Lung (tissue), 12 donors: Measurements from ENCODE around the gene ASPDH. TPM values are rescaled to one million over a fixed set of nuclear protein-coding genes. Genes with fewer than 3 reads are reported as not detected.

Experiments used
- ATAC-seq: fragments of 200-7000 bp; cut with Tn5 transposase; one replicate; pipeline ENCODE4 v1.9.1; 2020; ENCODE audit warnings: moderate number of reproducible peaks; ENCODE audit not compliant: insufficient read depth, low FRiP score
- DNase-seq, 3 donors: peaks; one replicate each; pipeline ENCODE4 v3.0.0-alpha.2; 2013 to 2017
- H3K27ac ChIP-seq, 2 donors: one replicate each; pipeline ENCODE4 v1.5.1; 2013; ENCODE audit warnings: mild to moderate bottlenecking in 2 of 2, moderate library complexity in 2 of 2, control low read depth in 1 of 2, inconsistent platforms in 1 of 2, low read depth in 1 of 2, low read length in 1 of 2
- H3K27me3 ChIP-seq, 3 donors: one replicate each; pipeline ENCODE4 v1.5.1; 2013; ENCODE audit warnings: low read length in 2 of 3; ENCODE audit not compliant: control insufficient read depth in 3 of 3, insufficient read depth in 3 of 3
- H3K36me3 ChIP-seq, 4 donors: one replicate each; pipeline ENCODE4 v1.5.1; 2013; ENCODE audit warnings: low read length in 4 of 4, mild to moderate bottlenecking in 1 of 4, moderate library complexity in 1 of 4; ENCODE audit not compliant: control insufficient read depth in 4 of 4, insufficient read depth in 4 of 4
- H3K4me1 ChIP-seq, 5 donors: one replicate each; pipeline ENCODE4 v1.5.1; 2013; ENCODE audit warnings: low read length in 5 of 5, mild to moderate bottlenecking in 2 of 5, moderate library complexity in 1 of 5; ENCODE audit not compliant: control insufficient read depth in 5 of 5, insufficient read depth in 5 of 5
- H3K4me3 ChIP-seq: one replicate; pipeline ENCODE4 v1.5.1; 2013; ENCODE audit warnings: mild to moderate bottlenecking, control low read depth, moderate library complexity
- H3K9ac ChIP-seq, 2 donors: one replicate each; pipeline ENCODE4 v1.5.1; 2013; ENCODE audit warnings: low read length in 2 of 2, control low read depth in 1 of 2; ENCODE audit not compliant: insufficient read depth in 1 of 2
- H3K9me3 ChIP-seq, 4 donors: one replicate each; pipeline ENCODE4 v1.5.1; 2013; ENCODE audit warnings: low read length in 3 of 4, mild to moderate bottlenecking in 1 of 4, moderate library complexity in 1 of 4; ENCODE audit not compliant: control insufficient read depth in 4 of 4, insufficient read depth in 3 of 4
- WGBS, 2 donors: extraction: QIAGEN DNeasy Blood & Tissue Kit; methylation state at CpG; one replicate each; pipeline ENCODE4 v1.1.7; 2013; 5-methylcytosine and 5-hydroxymethylcytosine counted together
- polyA plus RNA-seq, 2 donors: library from polyadenylated mRNA; stranded (reverse); fragments of 200-250 nt; gene quantifications; one replicate each; pipeline ENCODE4 v1.2.1, GENCODE V29; 2013
- total RNA-seq, 2 donors: library from RNA; depleted of rRNA in 1 of 2; stranded (reverse); fragments of >200 nt in 1 of 2; gene quantifications; one replicate each; pipeline ENCODE4 v1.2.1, GENCODE V29; 2014 to 2021
- TF ChIP-seq, protein P1 (sequence below): IDR thresholded peaks from 2 replicates; pipeline ENCODE4 v1.5.1; 2012; ENCODE audit warnings: mild to moderate bottlenecking; ENCODE audit errors: control extremely low read depth, extremely low read depth
- donor health status: control.
- donor health status: control.
- donor health status: Bipolar disorder and iron deficiency.
- donor health status: healthy.
- donor health status: DM: yes; HTN: yes; CAD: no.

The ASPDH gene
- total and polyA plus RNA-seq, 4 donors: not detected

DNA sequence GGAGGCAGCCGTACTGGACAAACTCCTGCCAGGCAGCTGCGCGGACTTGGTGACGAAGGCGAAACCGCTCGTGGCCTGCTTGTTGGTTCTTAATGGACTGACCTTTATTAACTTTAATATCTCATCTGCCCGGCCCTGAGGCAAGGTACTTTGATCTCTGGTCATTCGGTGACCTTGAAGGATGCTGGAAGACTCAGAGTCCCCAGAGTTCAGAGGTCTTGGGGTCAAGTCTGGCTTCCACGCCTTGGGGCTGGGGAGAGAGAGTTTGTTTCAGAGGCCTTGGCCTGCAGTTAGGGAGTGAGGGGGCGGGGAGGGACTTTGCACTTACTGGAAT is 47.0 kb downstream of the ASPDH start:
- no peak for DNase-seq
- 65 to 79% methylated on average over 11 of the region's 11 CpGs for WGBS, 2 donors
- Histone ChIP-seq H3K27ac (no peak overlapping the region), H3K27me3 (no peaks in the 10 kb centered on the region), H3K36me3 (no peaks in the 10 kb centered on the region), H3K9ac (no peak overlapping the region), H3K4me1 (no peaks in the 10 kb centered on the region), H3K9me3 (no peaks in the 10 kb centered on the region), H3K4me3 (no peak overlapping the region)
- TF ChIP-seq, protein P1, sequence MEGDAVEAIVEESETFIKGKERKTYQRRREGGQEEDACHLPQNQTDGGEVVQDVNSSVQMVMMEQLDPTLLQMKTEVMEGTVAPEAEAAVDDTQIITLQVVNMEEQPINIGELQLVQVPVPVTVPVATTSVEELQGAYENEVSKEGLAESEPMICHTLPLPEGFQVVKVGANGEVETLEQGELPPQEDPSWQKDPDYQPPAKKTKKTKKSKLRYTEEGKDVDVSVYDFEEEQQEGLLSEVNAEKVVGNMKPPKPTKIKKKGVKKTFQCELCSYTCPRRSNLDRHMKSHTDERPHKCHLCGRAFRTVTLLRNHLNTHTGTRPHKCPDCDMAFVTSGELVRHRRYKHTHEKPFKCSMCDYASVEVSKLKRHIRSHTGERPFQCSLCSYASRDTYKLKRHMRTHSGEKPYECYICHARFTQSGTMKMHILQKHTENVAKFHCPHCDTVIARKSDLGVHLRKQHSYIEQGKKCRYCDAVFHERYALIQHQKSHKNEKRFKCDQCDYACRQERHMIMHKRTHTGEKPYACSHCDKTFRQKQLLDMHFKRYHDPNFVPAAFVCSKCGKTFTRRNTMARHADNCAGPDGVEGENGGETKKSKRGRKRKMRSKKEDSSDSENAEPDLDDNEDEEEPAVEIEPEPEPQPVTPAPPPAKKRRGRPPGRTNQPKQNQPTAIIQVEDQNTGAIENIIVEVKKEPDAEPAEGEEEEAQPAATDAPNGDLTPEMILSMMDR: no peak
- no peak for ATAC-seq

GRCh38 chr19:50465986-50466705 is 47.6 kb downstream of the ASPDH start:
- Histone ChIP-seq H3K4me1 (no peaks in the 10 kb centered on the region), H3K9me3 (no peaks in the 10 kb centered on the region), H3K27ac (no peak overlapping the region), H3K9ac (no peak overlapping the region), H3K4me3 (no peak overlapping the region), H3K27me3 (no peaks in the 10 kb centered on the region), H3K36me3 (no peaks in the 10 kb centered on the region)
- ATAC-seq: peak; percentile 39
- 43 to 63% methylated on average over 29 of the region's 29 CpGs for WGBS, 2 donors
- TF ChIP-seq, protein P1: no peak
- DNase-seq: peak in 2 of 3 donors; percentile 33 to 45

DNA sequence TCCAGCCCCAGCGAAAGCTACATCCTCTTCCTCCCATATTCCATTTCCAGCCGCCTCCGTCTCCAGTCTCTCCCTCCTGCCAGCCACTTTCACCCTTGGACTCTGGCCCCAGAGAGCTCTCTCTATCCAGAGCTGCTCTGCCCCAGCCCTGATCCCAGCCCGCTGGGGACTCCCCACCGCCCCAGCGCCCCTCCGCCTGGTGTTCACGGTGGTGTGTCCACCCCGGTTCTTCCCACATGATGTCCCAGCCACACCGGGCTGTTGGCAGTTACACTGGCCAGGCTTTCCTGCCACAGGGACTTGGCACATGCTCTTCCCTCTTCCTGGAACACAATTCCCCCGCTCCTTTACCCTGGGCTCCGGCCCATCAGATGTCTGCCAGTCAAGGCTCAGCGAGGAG is 48.7 kb downstream of the ASPDH start:
- ATAC-seq: no peak
- Histone ChIP-seq H3K27ac (no peak overlapping the region), H3K4me1 (no peaks in the 10 kb centered on the region), H3K9me3 (no peaks in the 10 kb centered on the region), H3K9ac (no peak overlapping the region), H3K27me3 (no peaks in the 10 kb centered on the region), H3K36me3 (no peaks in the 10 kb centered on the region), H3K4me3 (no peak overlapping the region)
- no peak for DNase-seq
- TF ChIP-seq, protein P1: no peak
- 88 to 94% methylated on average over 13 of the region's 13 CpGs for WGBS, 2 donors

DNA sequence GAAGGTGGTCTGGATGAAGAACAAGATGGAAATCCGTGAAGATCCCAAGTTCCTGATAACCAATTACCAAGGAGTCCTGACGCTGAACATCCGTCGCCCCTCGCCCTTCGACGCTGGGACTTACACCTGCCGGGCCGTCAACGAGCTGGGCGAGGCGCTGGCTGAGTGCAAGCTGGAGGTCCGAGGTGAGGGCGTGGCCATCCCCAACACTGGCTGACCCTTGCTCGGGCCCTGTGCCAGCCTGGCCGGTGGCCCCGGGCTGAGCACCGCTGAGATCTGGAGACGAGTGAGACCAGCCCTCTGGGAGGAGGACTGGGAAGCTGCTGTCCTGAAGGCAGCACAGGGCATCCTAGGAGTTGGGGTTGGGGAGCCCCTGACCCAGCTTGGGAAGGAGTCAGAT is 49.4 kb downstream of the ASPDH start:
- Histone ChIP-seq H3K27ac (no peak overlapping the region), H3K27me3 (no peaks in the 10 kb centered on the region), H3K36me3 (no peaks in the 10 kb centered on the region), H3K9me3 (no peaks in the 10 kb centered on the region), H3K4me1 (no peaks in the 10 kb centered on the region), H3K9ac (no peak overlapping the region), H3K4me3 (no peak overlapping the region)
- WGBS, 2 donors: 74 to 82% methylated on average over 18 to 19 of the region's 19 CpGs
- TF ChIP-seq, protein P1: no peak
- ATAC-seq (no peak), DNase-seq (no peak)
